ENCODE results near the gene GNG2.

GRCh38 chr14:51988221-51988620, 127.8 kb downstream of the GNG2 start:
- TF ChIP-seq MAFK (IDR thresholded peaks at IDR 0.05; ENCODE audit: low read depth, low read length), result no peak
- TF ChIP-seq CTCF (IDR thresholded peaks at IDR 0.05; ENCODE audit: control extremely low read depth in 1 of 3, insufficient read depth in 1 of 3, low read depth in 1 of 3, low read length in 3 of 3), result no peak
- TF ChIP-seq NRF1 (IDR thresholded peaks at IDR 0.05; ENCODE audit: low read depth, low read length), result no peak
- no peak for TF ChIP-seq JUN (IDR thresholded peaks at IDR 0.05; ENCODE audit: low read depth, low read length)
